ENCODE data around the gene LCE2A. TPM values are rescaled to one million over a fixed set of nuclear protein-coding genes. Genes with fewer than 3 reads are reported as not detected.

LCE2A gene
- total RNA-seq, 2 experiments from 2014 or later = not detected

GRCh38 chr1:152699746-152700145, 1.6 kb downstream of the LCE2A start:
- H3K4me2 ChIP-seq (ENCODE audit: low read length) = no peak overlapping the region
- ChIA-PET CTCF (ENCODE audit: unreplicated experiment) (no interaction called here), POLR2A (no interaction called here)
- intact Hi-C loops (cut with micrococcal nuclease; ENCODE audit: unreplicated experiment) = no loop called here
- no peaks in the 10 kb centered on the region for H4K20me1 ChIP-seq (ENCODE audit: insufficient read depth, low read length)
- H3K36me3 ChIP-seq (ENCODE audit: insufficient read depth, low read length) = no peaks in the 10 kb centered on the region
- no peaks in the 10 kb centered on the region for H3K79me2 ChIP-seq (ENCODE audit: insufficient read depth, low read depth, low read length)
- H3K4me1 ChIP-seq (ENCODE audit: insufficient read depth, low read length, poor library complexity, severe bottlenecking) = no peaks in the 10 kb centered on the region
- no peaks in the 10 kb centered on the region for H3K9me2 ChIP-seq (ENCODE audit: insufficient read depth, low read length)
- H3K27ac ChIP-seq (ENCODE audit: low read depth, low read length, poor library complexity, severe bottlenecking) = no peak overlapping the region
- BruUV-seq (replicated peaks) = no TSS peak
- H2AFZ ChIP-seq (ENCODE audit: low read length) = no peak overlapping the region
- H3K9me3 ChIP-seq (ENCODE audit: low read length) = no peaks in the 10 kb centered on the region
- no peak for DNase-seq (ENCODE audit: low spot score)
- no peak overlapping the region for H3K4me3 ChIP-seq (ENCODE audit: low read depth, low read length, poor library complexity, severe bottlenecking)
- TF ChIP-seq EZH2phosphoT487 (IDR thresholded peaks at IDR 0.05; ENCODE audit: borderline replicate concordance, low read depth, low read length) = no peak
- TF ChIP-seq, protein P1, sequence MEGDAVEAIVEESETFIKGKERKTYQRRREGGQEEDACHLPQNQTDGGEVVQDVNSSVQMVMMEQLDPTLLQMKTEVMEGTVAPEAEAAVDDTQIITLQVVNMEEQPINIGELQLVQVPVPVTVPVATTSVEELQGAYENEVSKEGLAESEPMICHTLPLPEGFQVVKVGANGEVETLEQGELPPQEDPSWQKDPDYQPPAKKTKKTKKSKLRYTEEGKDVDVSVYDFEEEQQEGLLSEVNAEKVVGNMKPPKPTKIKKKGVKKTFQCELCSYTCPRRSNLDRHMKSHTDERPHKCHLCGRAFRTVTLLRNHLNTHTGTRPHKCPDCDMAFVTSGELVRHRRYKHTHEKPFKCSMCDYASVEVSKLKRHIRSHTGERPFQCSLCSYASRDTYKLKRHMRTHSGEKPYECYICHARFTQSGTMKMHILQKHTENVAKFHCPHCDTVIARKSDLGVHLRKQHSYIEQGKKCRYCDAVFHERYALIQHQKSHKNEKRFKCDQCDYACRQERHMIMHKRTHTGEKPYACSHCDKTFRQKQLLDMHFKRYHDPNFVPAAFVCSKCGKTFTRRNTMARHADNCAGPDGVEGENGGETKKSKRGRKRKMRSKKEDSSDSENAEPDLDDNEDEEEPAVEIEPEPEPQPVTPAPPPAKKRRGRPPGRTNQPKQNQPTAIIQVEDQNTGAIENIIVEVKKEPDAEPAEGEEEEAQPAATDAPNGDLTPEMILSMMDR (conservative IDR thresholded peaks at IDR 0.05; ENCODE audit: low read length) = no peak

DNA sequence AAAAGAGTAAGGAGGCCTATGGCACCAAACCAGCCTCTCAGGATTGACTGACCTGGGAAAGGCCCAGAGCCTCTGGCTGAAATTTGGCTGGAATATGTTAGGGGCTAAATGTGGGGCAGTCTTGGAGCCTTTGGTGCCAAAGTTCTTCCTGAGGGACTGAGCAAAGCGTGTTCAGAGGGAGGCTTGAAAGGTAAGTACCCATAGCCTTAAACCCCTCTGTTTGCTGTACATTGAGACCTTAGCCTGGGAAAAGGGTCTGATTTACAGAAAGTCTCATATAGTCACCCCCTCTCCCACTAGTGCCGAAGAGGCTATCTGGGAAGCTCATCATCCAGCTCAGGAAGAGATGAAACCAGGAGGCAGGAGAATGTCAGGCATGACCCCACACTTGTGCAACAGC, 9.7 kb downstream of the LCE2A start, which contains the start of gene LCE4A:
TSS of gene LCE4A (plus strand) at position 301 of the 400 bp plus-strand sequence. CDS start 916 bp downstream, outside the sequence.
- no peak for TF ChIP-seq EZH2phosphoT487 (IDR thresholded peaks at IDR 0.05; ENCODE audit: borderline replicate concordance, low read depth, low read length)
- TF ChIP-seq, protein P1 (conservative IDR thresholded peaks at IDR 0.05; ENCODE audit: low read length) = no peak
- POLR2A ChIA-PET = no interaction called here
- intact Hi-C loops (cut with micrococcal nuclease; ENCODE audit: unreplicated experiment) = no loop called here

GRCh38 chr1:152718238-152718637, 20.1 kb downstream of the LCE2A start:
- Histone ChIP-seq H3K9me2 (ENCODE audit: insufficient read depth, low read length) (no peaks in the 10 kb centered on the region), H3K9me3 (ENCODE audit: low read length) (no peaks in the 10 kb centered on the region), H3K27ac (ENCODE audit: low read depth, low read length, poor library complexity, severe bottlenecking) (no peak overlapping the region), H3K79me2 (ENCODE audit: insufficient read depth, low read depth, low read length) (no peaks in the 10 kb centered on the region), H3K4me2 (ENCODE audit: low read length) (no peak overlapping the region), H3K4me3 (ENCODE audit: low read depth, low read length, poor library complexity, severe bottlenecking) (no peak overlapping the region), H4K20me1 (ENCODE audit: insufficient read depth, low read length) (no peaks in the 10 kb centered on the region), H3K4me1 (ENCODE audit: insufficient read depth, low read length, poor library complexity, severe bottlenecking) (no peaks in the 10 kb centered on the region), H3K36me3 (ENCODE audit: insufficient read depth, low read length) (no peaks in the 10 kb centered on the region), H2AFZ (ENCODE audit: low read length) (no peak overlapping the region)
- intact Hi-C loops (cut with micrococcal nuclease; ENCODE audit: unreplicated experiment) = no loop called here
- ChIA-PET POLR2A (no interaction called here), CTCF (ENCODE audit: unreplicated experiment) (no interaction called here)
- TF ChIP-seq, protein P1 (conservative IDR thresholded peaks at IDR 0.05; ENCODE audit: low read length) = no peak
- no peak for TF ChIP-seq EZH2phosphoT487 (IDR thresholded peaks at IDR 0.05; ENCODE audit: borderline replicate concordance, low read depth, low read length)
- no TSS peak for BruUV-seq (replicated peaks)
- DNase-seq (ENCODE audit: low spot score) = no peak

More for the DNA sequence above, 9.7 kb downstream of the LCE2A start, which contains the start of gene LCE4A:
- Histone ChIP-seq H4K20me1 (ENCODE audit: insufficient read depth, low read length) (no peaks in the 10 kb centered on the region), H3K9me3 (ENCODE audit: low read length) (no peaks in the 10 kb centered on the region), H2AFZ (ENCODE audit: low read length) (no peak within 1 kb of the TSS), H3K4me2 (ENCODE audit: low read length) (no peak within 1 kb of the TSS), H3K4me3 (ENCODE audit: low read depth, low read length, poor library complexity, severe bottlenecking) (no peak within 1 kb of the TSS), H3K9me2 (ENCODE audit: insufficient read depth, low read length) (no peaks in the 10 kb centered on the region), H3K36me3 (ENCODE audit: insufficient read depth, low read length) (no peaks in the 10 kb centered on the region), H3K79me2 (ENCODE audit: insufficient read depth, low read depth, low read length) (no peaks in the 10 kb centered on the region), H3K4me1 (ENCODE audit: insufficient read depth, low read length, poor library complexity, severe bottlenecking) (no peaks in the 10 kb centered on the region), H3K27ac (ENCODE audit: low read depth, low read length, poor library complexity, severe bottlenecking) (no peak within 1 kb of the TSS)
- no peak for DNase-seq (ENCODE audit: low spot score)
- CTCF ChIA-PET (ENCODE audit: unreplicated experiment) = no interaction called here
- BruUV-seq (replicated peaks) = no TSS peak

All from OCI-LY7 (cell line).